HepG2 (cell line): ENCODE data around the gene ACOT8. TPM values are rescaled to one million over a fixed set of nuclear protein-coding genes. Genes with fewer than 3 reads are reported as not detected.

ENCODE experiments used
- ARID3A ChIP-seq: IDR thresholded peaks from 2 replicates; pipeline ENCODE4 v1.6.1; 2012; ENCODE audit warnings: low read depth, low read length, improper control_type of control experiment
- HINFP ChIP-seq: sonication (generic); formaldehyde crosslinking; IDR thresholded peaks from 2 replicates; pipeline ENCODE4 v1.4.0; 2020; ENCODE audit warnings: low read depth, mild to moderate bottlenecking, missing genetic modification reagents
- MYC ChIP-seq: sonication (generic); formaldehyde crosslinking; IDR thresholded peaks from 2 replicates; pipeline ENCODE4 v1.9.0; 2021; ENCODE audit warnings: missing genetic modification reagents, borderline replicate concordance
- PAXIP1 ChIP-seq: sonication (generic); formaldehyde crosslinking; conservative IDR thresholded peaks from 2 replicates; pipeline ENCODE4 v1.4.0; 2020; ENCODE audit warnings: mild to moderate bottlenecking, missing genetic modification reagents, moderate library complexity
- RFX3 ChIP-seq: IDR thresholded peaks from 2 replicates; pipeline ENCODE4 v1.6.1; 2016; ENCODE audit warnings: missing biosample characterization, missing genetic modification reagents
- SOX13 ChIP-seq, 3 experiments: fragments of 450-650 bp in 1 of 3; sonication (generic) in 1 of 3; formaldehyde crosslinking in 1 of 3; IDR thresholded peaks in 2 of 3; conservative IDR thresholded peaks in 1 of 3; 2 replicates each; pipeline versions ENCODE4 v1.5.0 to v1.6.1; 2016 to 2020; ENCODE audit warnings: antibody characterized with exemption in 1 of 3, mild to moderate bottlenecking in 1 of 3, missing compliant biosample characterization in 1 of 3, missing genetic modification reagents in 1 of 3, moderate library complexity in 1 of 3
- UBTF ChIP-seq: sonication (generic); formaldehyde crosslinking; IDR thresholded peaks from 2 replicates; pipeline ENCODE4 v1.4.0; 2020; ENCODE audit warnings: mild to moderate bottlenecking, missing genetic modification reagents
- YEATS2 ChIP-seq: sonication (generic); formaldehyde crosslinking; IDR thresholded peaks from 2 replicates; pipeline ENCODE4 v1.4.0; 2020; ENCODE audit warnings: missing genetic modification reagents, borderline replicate concordance
- ZFP90 ChIP-seq: sonication (generic); formaldehyde crosslinking; IDR thresholded peaks from 2 replicates; pipeline ENCODE4 v1.8.0; 2022; ENCODE audit warnings: missing genetic modification reagents, mild to moderate bottlenecking, inconsistent platforms, borderline replicate concordance
- ZSCAN9 ChIP-seq: IDR thresholded peaks from 2 replicates; pipeline ENCODE4 v1.6.1; 2016; ENCODE audit warnings: borderline replicate concordance
- polyA plus RNA-seq, 8 experiments: library from polyadenylated mRNA; depleted of rRNA in 3 of 8; stranded (reverse) in 7 of 8; unstranded in 1 of 8; fragments of >200 nt; fragmentation: Illumina TruSeq in 4 of 8; extraction: Trizol in 4 of 8; gene quantifications; 2 replicates each; pipeline versions ENCODE4 v1.2.1 to v1.2.3, GENCODE V29; 2011 to 2016; ENCODE audit warnings: low read depth in 4 of 8, missing spikeins in 1 of 8, mixed read lengths in 1 of 8; ENCODE audit not compliant: insufficient read depth in 1 of 8
- total RNA-seq, 5 experiments: library from RNA; depleted of rRNA; stranded (reverse); fragments of >200 nt; fragmentation: Illumina TruSeq; extraction: Trizol; gene quantifications; 2 replicates each; pipeline ENCODE4 v1.2.3, GENCODE V29; 2016; ENCODE audit warnings: low read depth in 1 of 5
- TF ChIP-seq, protein P1 (sequence below), 2 experiments: IDR thresholded peaks; 2 replicates each; pipeline ENCODE4 v1.6.1; 2011 to 2012; ENCODE audit warnings: low read length in 2 of 2, borderline replicate concordance in 1 of 2, low read depth in 1 of 2, mild to moderate bottlenecking in 1 of 2, moderate library complexity in 1 of 2
- TF ChIP-seq, protein P2 (sequence below): sonication (generic); formaldehyde crosslinking; IDR thresholded peaks from 2 replicates; pipeline ENCODE4 v1.5.0; 2020; ENCODE audit warnings: mild to moderate bottlenecking, low read depth, missing genetic modification reagents, borderline replicate concordance

Gene ACOT8
- total and polyA plus RNA-seq, 2 of the 13 experiments (the other 11 are each of a cell fraction or from before 2014, with no cell fraction given), result 31.4 to 45.5 TPM

DNA sequence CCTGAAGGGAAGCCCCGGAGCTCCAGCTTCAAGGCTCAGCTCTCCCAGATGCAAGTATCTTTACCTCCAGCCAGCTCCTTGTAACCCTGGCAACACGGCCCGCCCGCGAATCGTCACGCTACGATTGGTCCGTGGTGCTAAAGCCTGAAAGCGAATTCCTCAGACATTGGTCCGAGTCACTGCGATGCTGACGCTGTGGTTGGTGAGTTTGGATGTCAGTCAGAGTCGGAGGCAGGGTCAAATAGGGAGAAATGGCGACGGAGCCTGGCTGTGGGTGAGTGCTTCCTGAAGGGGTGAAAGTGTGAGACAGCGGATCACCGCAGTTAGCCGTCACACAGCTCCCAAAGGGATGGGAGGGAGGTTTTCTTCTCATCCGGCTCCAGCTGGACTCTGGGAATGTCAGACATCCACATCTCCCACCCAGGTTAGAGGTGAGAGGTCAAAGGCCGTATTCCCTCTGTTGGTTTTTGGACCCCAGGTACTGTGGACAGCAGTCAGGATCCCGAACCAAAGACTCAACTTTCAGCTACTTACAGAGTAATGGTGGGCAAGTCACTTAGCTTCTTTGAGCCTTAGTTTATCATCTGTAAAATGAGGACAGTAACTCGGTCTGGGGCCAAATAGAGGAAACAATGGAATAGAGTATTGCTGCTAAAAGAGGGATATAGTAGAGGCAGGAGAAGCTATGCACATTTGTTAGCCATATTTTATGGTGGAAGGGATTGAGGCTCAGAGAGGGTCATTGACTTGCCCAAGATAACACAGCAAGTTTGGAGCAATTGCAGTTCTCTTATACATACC lies 24.0 kb upstream of the ACOT8 start, which contains the start of gene ZSWIM1 (continued):
- TF ChIP-seq, protein P1, sequence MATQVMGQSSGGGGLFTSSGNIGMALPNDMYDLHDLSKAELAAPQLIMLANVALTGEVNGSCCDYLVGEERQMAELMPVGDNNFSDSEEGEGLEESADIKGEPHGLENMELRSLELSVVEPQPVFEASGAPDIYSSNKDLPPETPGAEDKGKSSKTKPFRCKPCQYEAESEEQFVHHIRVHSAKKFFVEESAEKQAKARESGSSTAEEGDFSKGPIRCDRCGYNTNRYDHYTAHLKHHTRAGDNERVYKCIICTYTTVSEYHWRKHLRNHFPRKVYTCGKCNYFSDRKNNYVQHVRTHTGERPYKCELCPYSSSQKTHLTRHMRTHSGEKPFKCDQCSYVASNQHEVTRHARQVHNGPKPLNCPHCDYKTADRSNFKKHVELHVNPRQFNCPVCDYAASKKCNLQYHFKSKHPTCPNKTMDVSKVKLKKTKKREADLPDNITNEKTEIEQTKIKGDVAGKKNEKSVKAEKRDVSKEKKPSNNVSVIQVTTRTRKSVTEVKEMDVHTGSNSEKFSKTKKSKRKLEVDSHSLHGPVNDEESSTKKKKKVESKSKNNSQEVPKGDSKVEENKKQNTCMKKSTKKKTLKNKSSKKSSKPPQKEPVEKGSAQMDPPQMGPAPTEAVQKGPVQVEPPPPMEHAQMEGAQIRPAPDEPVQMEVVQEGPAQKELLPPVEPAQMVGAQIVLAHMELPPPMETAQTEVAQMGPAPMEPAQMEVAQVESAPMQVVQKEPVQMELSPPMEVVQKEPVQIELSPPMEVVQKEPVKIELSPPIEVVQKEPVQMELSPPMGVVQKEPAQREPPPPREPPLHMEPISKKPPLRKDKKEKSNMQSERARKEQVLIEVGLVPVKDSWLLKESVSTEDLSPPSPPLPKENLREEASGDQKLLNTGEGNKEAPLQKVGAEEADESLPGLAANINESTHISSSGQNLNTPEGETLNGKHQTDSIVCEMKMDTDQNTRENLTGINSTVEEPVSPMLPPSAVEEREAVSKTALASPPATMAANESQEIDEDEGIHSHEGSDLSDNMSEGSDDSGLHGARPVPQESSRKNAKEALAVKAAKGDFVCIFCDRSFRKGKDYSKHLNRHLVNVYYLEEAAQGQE (IDR thresholded peaks at IDR 0.05; ENCODE audit: borderline replicate concordance in 1 of 2, low read depth in 1 of 2, low read length in 2 of 2), result peak in 1 of 2 experiments; percentile 84; a peak in 2 of 4 replicates
- TF ChIP-seq HINFP (CRISPR knock-in tag) (peak; percentile 53; the same call in 1 of the 2 replicates), MYC (CRISPR knock-in tag) (peak; percentile 48; the same call in 1 of the 2 replicates), ZFP90 (CRISPR knock-in tag) (peak; percentile 81), RFX3 (peak; percentile 100), ARID3A (0 out of 2 replicates have a peak, but pooled peaks have one; percentile 10), ZSCAN9 (peak; percentile 16; the same call in 1 of the 2 replicates), PAXIP1 (CRISPR knock-in tag) (peak; percentile 56), UBTF (CRISPR knock-in tag) (peak; percentile 52), YEATS2 (peak; percentile 84), SOX13 (IDR thresholded peaks at IDR 0.05) (no peak), SOX13 (CRISPR knock-in tag; conservative IDR thresholded peaks at IDR 0.05 in 1 of 2, IDR thresholded peaks at IDR 0.05 in 1 of 2) (0 out of 4 replicates have a peak, but pooled peaks of 1 of the 2 experiments have one; percentile 21)
- TF ChIP-seq, protein P2, sequence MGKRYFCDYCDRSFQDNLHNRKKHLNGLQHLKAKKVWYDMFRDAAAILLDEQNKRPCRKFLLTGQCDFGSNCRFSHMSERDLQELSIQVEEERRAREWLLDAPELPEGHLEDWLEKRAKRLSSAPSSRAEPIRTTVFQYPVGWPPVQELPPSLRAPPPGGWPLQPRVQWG (CRISPR knock-in tag), result no peak
